Measurements from ENCODE around the gene GNA12.

Gene GNA12

GRCh38 chr7:2715341-2716231 is 128.5 kb downstream of the GNA12 start:
- no peak overlapping the region for H3K4me3 ChIP-seq (ENCODE audit: low read depth, low read length)
- TF ChIP-seq CTCF (IDR thresholded peaks at IDR 0.05; ENCODE audit: low read depth, low read length), result no peak

- H3K4me3 ChIP-seq (ENCODE audit: low read depth, low read length), result no peak overlapping the region
- no peak for TF ChIP-seq CTCF (IDR thresholded peaks at IDR 0.05; ENCODE audit: low read depth, low read length)
These were observed 129.5 kb downstream of the GNA12 start for GRCh38 chr7:2714636-2715035.

- H3K4me3 ChIP-seq (ENCODE audit: low read depth, low read length), result no peak overlapping the region
- TF ChIP-seq CTCF (IDR thresholded peaks at IDR 0.05; ENCODE audit: low read depth, low read length), result no peak
These were observed 130.1 kb downstream of the GNA12 start for GRCh38 chr7:2713978-2714377.

- H3K4me3 ChIP-seq (ENCODE audit: low read depth, low read length), result no peak overlapping the region
- no peak for TF ChIP-seq CTCF (IDR thresholded peaks at IDR 0.05; ENCODE audit: low read depth, low read length)
These were observed 130.7 kb downstream of the GNA12 start for GRCh38 chr7:2713370-2713769.

GRCh38 chr7:2711895-2712675 is 132.0 kb downstream of the GNA12 start:
- H3K4me3 ChIP-seq (ENCODE audit: low read depth, low read length), result no peak overlapping the region
- TF ChIP-seq CTCF (IDR thresholded peaks at IDR 0.05; ENCODE audit: low read depth, low read length), result no peak

- no peak overlapping the region for H3K4me3 ChIP-seq (ENCODE audit: low read depth, low read length)
These were observed 133.1 kb downstream of the GNA12 start for GRCh38 chr7:2710901-2711551.

More at GRCh38 chr7:2710901-2711551, 133.1 kb downstream of the GNA12 start:
- TF ChIP-seq CTCF (IDR thresholded peaks at IDR 0.05; ENCODE audit: low read depth, low read length), result no peak
